HG03103 (cell line): ENCODE data around the gene TNIK.
"Not testable (repeated sequence)": the region's sequence is repeated elsewhere in the genome, so short reads cannot be mapped to it uniquely, and the experiment has no call there.

Experiments
- ATAC-seq: cut with Tn5 transposase; IDR thresholded peaks from one replicate; pipeline ENCODE4 v1.9.1; 2021; ENCODE audit warnings: low read depth; ENCODE audit not compliant: unreplicated experiment

TNIK gene

GRCh38 chr3:171371354-171371753 lies 88.9 kb downstream of the TNIK start:
- ATAC-seq = no peak

- ATAC-seq = no peak
Observed at GRCh38 chr3:171369156-171369555, 91.0 kb downstream of the TNIK start.

GRCh38 chr3:171366738-171367137 lies 93.5 kb downstream of the TNIK start:
- ATAC-seq = not testable (repeated sequence)

- no peak for ATAC-seq
Observed at GRCh38 chr3:171366043-171366442, 94.2 kb downstream of the TNIK start.

- no peak for ATAC-seq
Observed at GRCh38 chr3:171365489-171365888, 94.7 kb downstream of the TNIK start.

- no peak for ATAC-seq
Observed at GRCh38 chr3:171364500-171364899, 95.7 kb downstream of the TNIK start.

GRCh38 chr3:171363202-171363601 lies 97.0 kb downstream of the TNIK start:
- ATAC-seq = no peak

- ATAC-seq = no peak
Observed at GRCh38 chr3:171362575-171362974, 97.6 kb downstream of the TNIK start.

- no peak for ATAC-seq
Observed at GRCh38 chr3:171358881-171359198, 101.4 kb downstream of the TNIK start.

- no peak for ATAC-seq
Observed at GRCh38 chr3:171358181-171358880, 101.9 kb downstream of the TNIK start.

GRCh38 chr3:171357721-171358120 lies 102.5 kb downstream of the TNIK start:
- ATAC-seq = no peak

GRCh38 chr3:171356251-171356650 lies 104.0 kb downstream of the TNIK start:
- no peak for ATAC-seq

GRCh38 chr3:171354706-171355582 lies 105.3 kb downstream of the TNIK start:
- no peak for ATAC-seq

- no peak for ATAC-seq
Observed at GRCh38 chr3:171354049-171354705, 106.0 kb downstream of the TNIK start.

- no peak for ATAC-seq
Observed at GRCh38 chr3:171353423-171353822, 106.8 kb downstream of the TNIK start.

- ATAC-seq = no peak
Observed at GRCh38 chr3:171352387-171352935, 107.7 kb downstream of the TNIK start.

- no peak for ATAC-seq
Observed at GRCh38 chr3:171351676-171352075, 108.5 kb downstream of the TNIK start.

- no peak for ATAC-seq
Observed at GRCh38 chr3:171350364-171350763, 109.8 kb downstream of the TNIK start.

- no peak for ATAC-seq
Observed at GRCh38 chr3:171349392-171349791, 110.8 kb downstream of the TNIK start.

GRCh38 chr3:171348121-171348520 lies 112.1 kb downstream of the TNIK start:
- ATAC-seq = peak; percentile 8
